Measurements from ENCODE around the gene SMURF1.
"Not testable (repeated sequence)": the region's sequence is repeated elsewhere in the genome, so short reads cannot be mapped to it uniquely, and the experiment has no call there.

SMURF1 gene

GRCh38 chr7:99112979-99113378 is 30.9 kb downstream of the SMURF1 start:
- DNase-seq (ENCODE audit: insufficient read length) (no peak), FAIRE-seq (no peak)
- TF ChIP-seq POLR2AphosphoS5 (IDR thresholded peaks at IDR 0.05; ENCODE audit: low read depth, low read length) (no peak), POLR2A (IDR thresholded peaks at IDR 0.05; ENCODE audit: low read depth, low read length) (no peak), TAF1 (IDR thresholded peaks at IDR 0.05; ENCODE audit: borderline replicate concordance, low read depth, low read length) (no peak)

- TF ChIP-seq POLR2AphosphoS5 (IDR thresholded peaks at IDR 0.05; ENCODE audit: low read depth, low read length): no peak
- no peak for TF ChIP-seq POLR2A (IDR thresholded peaks at IDR 0.05; ENCODE audit: low read depth, low read length)
- TF ChIP-seq TAF1 (IDR thresholded peaks at IDR 0.05; ENCODE audit: borderline replicate concordance, low read depth, low read length): no peak
- DNase-seq (ENCODE audit: insufficient read length) (peak; percentile 5), FAIRE-seq (peak; percentile 50)
Observed at GRCh38 chr7:99112097-99112496, 31.8 kb downstream of the SMURF1 start.

DNA sequence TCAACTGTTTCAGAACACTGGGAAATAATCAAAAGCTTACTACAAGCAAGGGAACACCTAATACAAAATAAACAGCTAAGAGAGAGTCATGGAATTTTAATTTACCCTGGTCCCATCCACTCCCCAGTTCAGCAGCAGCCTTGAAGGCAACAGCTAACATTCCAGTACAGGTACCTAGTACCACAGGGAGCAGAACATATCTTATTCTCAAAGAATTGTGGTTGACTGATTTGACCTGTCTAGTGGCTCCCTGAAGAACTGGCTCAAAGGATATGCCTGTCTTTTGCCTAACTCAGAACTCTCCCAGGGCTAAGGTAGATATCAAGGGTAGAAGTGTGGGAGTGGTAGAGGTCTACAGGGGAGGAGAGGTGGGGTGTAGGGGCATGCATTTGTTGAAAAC is 32.3 kb downstream of the SMURF1 start:
- FAIRE-seq: no peak
- no peak for TF ChIP-seq TAF1 (IDR thresholded peaks at IDR 0.05; ENCODE audit: borderline replicate concordance, low read depth, low read length)
- no peak for TF ChIP-seq POLR2AphosphoS5 (IDR thresholded peaks at IDR 0.05; ENCODE audit: low read depth, low read length)
- no peak for TF ChIP-seq POLR2A (IDR thresholded peaks at IDR 0.05; ENCODE audit: low read depth, low read length)
- no peak for DNase-seq (ENCODE audit: insufficient read length)

DNA sequence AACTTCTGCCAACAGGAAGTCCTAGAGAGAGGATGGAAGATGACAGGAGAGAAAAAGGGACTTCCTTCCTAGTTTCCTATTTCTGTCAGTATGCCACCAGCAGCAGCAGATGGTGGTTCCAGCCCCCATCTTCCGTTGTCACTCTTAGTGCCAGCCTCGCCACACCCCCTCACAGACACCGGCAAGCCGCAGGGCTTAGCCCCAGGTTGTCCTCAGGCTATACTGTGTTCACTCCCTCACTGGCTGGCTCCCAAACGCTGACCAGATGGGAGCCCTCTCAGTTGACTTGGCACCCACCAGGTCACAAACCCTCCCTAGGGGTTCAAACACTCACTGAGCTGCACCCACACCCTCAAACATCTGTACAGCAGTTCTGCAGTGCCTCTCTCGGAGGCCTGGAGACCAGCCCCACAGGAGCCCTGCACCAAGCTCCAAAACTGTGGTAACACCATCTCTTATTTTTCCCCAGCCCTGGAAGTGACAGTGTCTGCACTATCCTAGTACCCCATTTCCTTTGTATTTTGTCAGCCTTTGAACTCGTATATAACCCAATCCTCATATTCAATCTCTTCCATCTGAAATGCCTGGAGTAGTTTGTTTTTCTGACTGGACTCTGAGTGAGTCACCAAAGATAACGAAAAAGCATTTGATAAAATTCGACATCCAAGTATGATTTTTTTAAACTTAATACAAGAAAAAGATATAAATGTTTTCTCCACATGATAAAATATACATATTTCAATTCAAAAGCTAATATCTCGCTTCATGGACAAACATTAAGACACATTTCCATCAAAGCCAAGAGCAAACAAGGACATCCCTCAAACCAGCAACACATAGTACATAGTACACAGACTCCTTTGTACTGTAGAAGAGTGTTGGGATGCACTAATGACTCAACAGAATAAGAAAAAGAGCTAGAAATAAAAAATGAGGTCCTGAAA is 34.5 kb downstream of the SMURF1 start:
- TF ChIP-seq TAF1 (IDR thresholded peaks at IDR 0.05; ENCODE audit: borderline replicate concordance, low read depth, low read length): no peak
- no peak for TF ChIP-seq POLR2A (IDR thresholded peaks at IDR 0.05; ENCODE audit: low read depth, low read length)
- TF ChIP-seq POLR2AphosphoS5 (IDR thresholded peaks at IDR 0.05; ENCODE audit: low read depth, low read length): no peak
- FAIRE-seq (no peak), DNase-seq (ENCODE audit: insufficient read length) (no peak)

DNA sequence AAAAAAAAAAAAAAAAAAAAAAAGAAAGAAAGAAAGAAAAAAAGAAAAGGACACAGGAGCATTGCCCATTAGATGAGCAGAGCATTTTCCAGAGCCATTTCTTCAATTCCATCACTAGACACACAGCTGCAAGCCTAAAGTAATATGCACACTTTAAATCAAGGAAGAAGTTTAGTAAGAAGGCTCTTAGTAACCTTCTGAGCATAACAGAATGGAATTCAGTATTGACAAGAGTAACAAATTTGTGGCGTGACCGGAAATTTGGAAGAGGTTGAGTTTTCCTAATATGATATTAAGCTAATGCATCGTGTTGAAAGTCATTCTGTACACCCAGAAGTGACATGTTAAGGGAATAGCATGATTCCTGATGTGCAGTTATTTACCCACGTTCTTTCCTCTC is 35.3 kb downstream of the SMURF1 start:
- FAIRE-seq (no peak), DNase-seq (ENCODE audit: insufficient read length) (no peak)
- TF ChIP-seq POLR2A (IDR thresholded peaks at IDR 0.05; ENCODE audit: low read depth, low read length) (no peak), TAF1 (IDR thresholded peaks at IDR 0.05; ENCODE audit: borderline replicate concordance, low read depth, low read length) (no peak), POLR2AphosphoS5 (IDR thresholded peaks at IDR 0.05; ENCODE audit: low read depth, low read length) (no peak)

DNA sequence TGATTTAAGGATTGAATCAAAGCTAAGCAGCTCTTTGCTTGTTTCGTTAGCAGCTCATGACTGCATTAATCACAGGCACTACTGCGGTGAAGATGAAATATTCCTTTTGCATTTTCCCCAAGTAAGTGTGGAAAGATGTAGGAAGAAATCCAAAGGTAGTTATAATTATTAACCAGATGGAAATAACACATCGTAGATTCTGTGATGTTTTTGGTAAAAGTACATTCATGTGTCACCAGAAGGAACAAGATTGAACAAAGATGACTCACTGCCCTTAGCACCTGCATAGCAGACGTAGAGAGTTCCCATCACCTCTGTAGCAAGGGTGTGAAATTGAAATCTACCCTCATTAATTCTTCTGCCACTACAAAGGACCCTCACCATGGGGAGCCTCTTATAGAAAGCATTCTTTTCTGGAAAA is 37.1 kb downstream of the SMURF1 start:
- TF ChIP-seq TAF1 (IDR thresholded peaks at IDR 0.05; ENCODE audit: borderline replicate concordance, low read depth, low read length): no peak
- FAIRE-seq (no peak), DNase-seq (ENCODE audit: insufficient read length) (no peak)

- DNase-seq (ENCODE audit: insufficient read length) (no peak), FAIRE-seq (no peak)
- TF ChIP-seq POLR2A (IDR thresholded peaks at IDR 0.05; ENCODE audit: low read depth, low read length) (no peak), TAF1 (IDR thresholded peaks at IDR 0.05; ENCODE audit: borderline replicate concordance, low read depth, low read length) (no peak), POLR2AphosphoS5 (IDR thresholded peaks at IDR 0.05; ENCODE audit: low read depth, low read length) (no peak)
Observed at GRCh38 chr7:99106411-99106810, 37.5 kb downstream of the SMURF1 start.

GRCh38 chr7:99105756-99106155 is 38.2 kb downstream of the SMURF1 start:
- no peak for DNase-seq (ENCODE audit: insufficient read length)
- no peak for FAIRE-seq
- TF ChIP-seq POLR2A (IDR thresholded peaks at IDR 0.05; ENCODE audit: low read depth, low read length): no peak
- TF ChIP-seq POLR2AphosphoS5 (IDR thresholded peaks at IDR 0.05; ENCODE audit: low read depth, low read length): no peak
- TF ChIP-seq TAF1 (IDR thresholded peaks at IDR 0.05; ENCODE audit: borderline replicate concordance, low read depth, low read length): no peak

DNA sequence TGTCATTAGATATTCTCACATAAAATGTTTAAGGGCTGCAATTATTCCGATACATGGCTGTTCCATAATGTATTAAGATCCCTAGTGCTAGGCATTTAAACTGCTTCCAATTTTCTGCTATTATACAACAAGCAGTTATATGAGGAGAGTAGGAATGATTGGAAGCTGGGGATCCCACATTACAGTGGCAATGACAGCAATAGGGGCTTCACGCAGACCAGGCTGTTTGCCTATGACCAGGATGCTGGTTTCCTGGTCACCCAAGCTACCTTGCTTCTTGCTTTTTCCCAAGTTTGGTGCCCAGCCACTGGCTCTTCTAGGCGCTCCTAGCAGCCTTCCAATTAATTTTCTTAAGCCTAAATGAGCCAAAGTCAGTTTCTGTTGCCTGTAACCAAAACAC is 39.3 kb downstream of the SMURF1 start:
- FAIRE-seq: no peak
- no peak for DNase-seq (ENCODE audit: insufficient read length)

GRCh38 chr7:99103836-99104235 is 40.1 kb downstream of the SMURF1 start:
- not testable (repeated sequence) for FAIRE-seq

More for the DNA sequence above, 39.3 kb downstream of the SMURF1 start:
- TF ChIP-seq POLR2AphosphoS5 (IDR thresholded peaks at IDR 0.05; ENCODE audit: low read depth, low read length) (no peak), TAF1 (IDR thresholded peaks at IDR 0.05; ENCODE audit: borderline replicate concordance, low read depth, low read length) (no peak), POLR2A (IDR thresholded peaks at IDR 0.05; ENCODE audit: low read depth, low read length) (no peak)

DNA sequence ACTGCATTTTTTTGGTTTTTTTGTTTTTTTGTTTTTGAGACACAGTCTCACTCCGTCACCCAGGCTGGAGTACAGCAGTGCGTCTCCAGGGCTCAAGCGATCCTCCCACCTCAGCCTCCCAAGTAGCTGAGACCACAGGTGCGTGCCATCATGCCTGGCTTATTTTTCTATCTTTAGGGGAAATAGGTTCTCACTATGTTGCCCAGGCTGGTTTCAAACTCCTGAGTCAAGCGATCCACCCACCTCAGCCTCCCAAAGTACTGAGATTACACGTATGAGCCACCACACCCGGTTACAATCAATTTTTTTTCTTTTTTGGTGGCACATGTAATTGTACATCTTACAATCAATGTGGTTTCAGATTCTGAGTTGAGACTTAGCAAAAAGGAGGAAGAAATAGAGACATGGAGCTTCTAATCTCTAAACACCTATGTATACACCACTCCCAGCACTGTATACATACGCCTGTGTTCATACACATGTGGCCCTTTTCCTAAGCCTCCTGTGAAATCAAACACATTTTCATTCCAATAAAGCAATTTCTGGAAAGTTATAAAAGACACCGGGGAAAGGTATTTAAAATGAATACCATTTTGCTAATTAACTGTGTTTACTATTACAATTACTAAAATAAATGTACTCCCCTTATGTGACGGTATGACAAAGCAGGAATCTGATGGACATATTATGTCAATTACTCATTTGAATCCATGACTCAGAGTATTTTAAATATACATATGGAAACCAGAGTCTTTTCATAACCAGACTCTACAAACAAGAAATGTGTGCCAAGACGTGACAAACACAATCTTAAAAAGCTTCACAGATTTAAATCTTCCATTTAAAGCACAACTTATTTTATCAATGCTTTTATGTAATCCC is 40.9 kb downstream of the SMURF1 start:
- TF ChIP-seq POLR2A (IDR thresholded peaks at IDR 0.05; ENCODE audit: low read depth, low read length): no peak
- no peak for TF ChIP-seq POLR2AphosphoS5 (IDR thresholded peaks at IDR 0.05; ENCODE audit: low read depth, low read length)
- TF ChIP-seq TAF1 (IDR thresholded peaks at IDR 0.05; ENCODE audit: borderline replicate concordance, low read depth, low read length): no peak
- DNase-seq (ENCODE audit: insufficient read length) (no peak), FAIRE-seq (no peak)

More at GRCh38 chr7:99103836-99104235, 40.1 kb downstream of the SMURF1 start:
- not testable (repeated sequence) for DNase-seq (ENCODE audit: insufficient read length)
